H9 (cell line): Measurements from ENCODE around the gene OTOGL. TPM values are rescaled to one million over a fixed set of nuclear protein-coding genes. Genes with fewer than 3 reads are reported as not detected.

Source experiments
- DNase-seq: peaks from one replicate; pipeline ENCODE4 v3.0.0-alpha.2; 2017
- H2AFZ ChIP-seq: one replicate; pipeline ENCODE4 v1.6.1; 2013; ENCODE audit warnings: mild to moderate bottlenecking, low read length, control low read depth, moderate library complexity
- H2AK5ac ChIP-seq: 2 replicates; pipeline ENCODE4 v1.6.1; 2013; ENCODE audit warnings: low read length, control low read depth, mixed read lengths; ENCODE audit not compliant: insufficient read length
- H2BK120ac ChIP-seq: one replicate; pipeline ENCODE4 v1.6.1; 2013; ENCODE audit warnings: low read depth, mild to moderate bottlenecking, low read length, control low read depth, inconsistent platforms; ENCODE audit not compliant: poor library complexity, severe bottlenecking
- H2BK12ac ChIP-seq: 2 replicates; pipeline ENCODE4 v1.6.1; 2013; ENCODE audit warnings: low read length, control low read depth, mixed read lengths, low read depth; ENCODE audit not compliant: insufficient read length
- H2BK15ac ChIP-seq: 2 replicates; pipeline ENCODE4 v1.6.1; 2013; ENCODE audit warnings: low read depth, low read length, control low read depth
- H2BK20ac ChIP-seq: one replicate; pipeline ENCODE4 v1.6.1; 2013; ENCODE audit warnings: low read depth, mild to moderate bottlenecking, low read length, control low read depth, inconsistent platforms; ENCODE audit not compliant: poor library complexity, severe bottlenecking
- H2BK5ac ChIP-seq: 2 replicates; pipeline ENCODE4 v1.6.1; 2013; ENCODE audit warnings: low read length, control low read depth, mixed read lengths; ENCODE audit not compliant: insufficient read length
- H3K14ac ChIP-seq: 2 replicates; pipeline ENCODE4 v1.6.1; 2013; ENCODE audit warnings: low read length, control low read depth; ENCODE audit not compliant: insufficient read depth
- H3K18ac ChIP-seq: 2 replicates; pipeline ENCODE4 v1.6.1; 2013; ENCODE audit warnings: low read depth, mild to moderate bottlenecking, mixed read lengths, low read length, control low read depth; ENCODE audit not compliant: insufficient read length
- H3K23ac ChIP-seq: 2 replicates; pipeline ENCODE4 v1.6.1; 2013; ENCODE audit warnings: low read length, control low read depth, mixed read lengths, low read depth; ENCODE audit not compliant: insufficient read length
- H3K23me2 ChIP-seq: 2 replicates; pipeline ENCODE4 v1.6.1; 2013; ENCODE audit warnings: low read depth, mild to moderate bottlenecking, mixed read lengths, low read length, control low read depth; ENCODE audit not compliant: insufficient read length, poor library complexity, severe bottlenecking
- H3K27ac ChIP-seq: 2 replicates; pipeline ENCODE4 v1.5.1; 2013; ENCODE audit warnings: low read length, control low read depth, mixed read lengths, low read depth; ENCODE audit not compliant: insufficient read length
- H3K27me3 ChIP-seq: 2 replicates; pipeline ENCODE4 v1.6.1; 2013; ENCODE audit warnings: low read length, control low read depth, inconsistent platforms; ENCODE audit not compliant: insufficient read depth
- H3K4ac ChIP-seq: 2 replicates; pipeline ENCODE4 v1.6.1; 2013; ENCODE audit warnings: low read depth, mild to moderate bottlenecking, control low read depth, inconsistent platforms, low read length, moderate library complexity
- H3K4me1 ChIP-seq: 2 replicates; pipeline ENCODE4 v1.6.1; 2013; ENCODE audit warnings: low read length, control low read depth, inconsistent platforms; ENCODE audit not compliant: insufficient read depth
- H3K4me2 ChIP-seq: 2 replicates; pipeline ENCODE4 v1.6.1; 2013; ENCODE audit warnings: low read length, control low read depth, mixed read lengths; ENCODE audit not compliant: insufficient read length, insufficient read depth
- H3K56ac ChIP-seq: 2 replicates; pipeline ENCODE4 v1.6.1; 2013; ENCODE audit warnings: low read depth, mild to moderate bottlenecking, mixed read lengths, low read length, control low read depth; ENCODE audit not compliant: insufficient read length
- H3K79me1 ChIP-seq: 2 replicates; pipeline ENCODE4 v1.6.1; 2013; ENCODE audit warnings: low read depth, mild to moderate bottlenecking, moderate library complexity, low read length, control low read depth, inconsistent platforms; ENCODE audit not compliant: insufficient read depth, poor library complexity, severe bottlenecking
- H3K79me2 ChIP-seq: 2 replicates; pipeline ENCODE4 v1.6.1; 2013; ENCODE audit warnings: low read length, control low read depth, inconsistent platforms; ENCODE audit not compliant: insufficient read depth
- H3K9ac ChIP-seq: 2 replicates; pipeline ENCODE4 v1.6.1; 2013; ENCODE audit warnings: low read length, control low read depth, mixed read lengths; ENCODE audit not compliant: insufficient read length; ENCODE audit errors: extremely low read depth
- H3K9me3 ChIP-seq: one replicate; pipeline ENCODE4 v1.6.1; 2013; ENCODE audit warnings: low read depth, low read length, inconsistent platforms; ENCODE audit not compliant: control insufficient read depth
- H3T11ph ChIP-seq: one replicate; pipeline ENCODE4 v1.6.1; 2013; ENCODE audit warnings: mild to moderate bottlenecking, low read length, control low read depth, inconsistent platforms
- H4K20me1 ChIP-seq: one replicate; pipeline ENCODE4 v1.6.1; 2013; ENCODE audit not compliant: control insufficient read depth, insufficient read length, insufficient read depth
- H4K5ac ChIP-seq: 2 replicates; pipeline ENCODE4 v1.6.1; 2013; ENCODE audit warnings: low read depth, mild to moderate bottlenecking, mixed read lengths, low read length, control low read depth; ENCODE audit not compliant: insufficient read length
- H4K8ac ChIP-seq: replicated peaks from 2 replicates; pipeline ENCODE4 v1.6.1; 2013; ENCODE audit warnings: low read length, control low read depth, mixed read lengths, low read depth; ENCODE audit not compliant: insufficient read length
- H4K91ac ChIP-seq: 2 replicates; pipeline ENCODE4 v1.6.1; 2013; ENCODE audit warnings: low read depth, mild to moderate bottlenecking, moderate library complexity, mixed read lengths, low read length, control low read depth; ENCODE audit not compliant: insufficient read length
- H3K27ac Mint-ChIP-seq, 3 experiments: 2 replicates in 2 of 3; 3 replicates in 1 of 3; pipeline ENCODE4 v1.8.0; 2020 to 2021; ENCODE audit warnings: mixed read lengths in 3 of 3, mild to moderate bottlenecking in 1 of 3, moderate library complexity in 1 of 3
- H3K27me3 Mint-ChIP-seq: 2 replicates; pipeline ENCODE4 v1.8.0; 2021; ENCODE audit warnings: low read depth, mild to moderate bottlenecking, moderate library complexity, mixed read lengths
- H3K36me3 Mint-ChIP-seq, 3 experiments: 2 replicates in 2 of 3; 3 replicates in 1 of 3; pipeline ENCODE4 v1.8.0; 2020 to 2021; ENCODE audit warnings: low read depth in 3 of 3, mixed read lengths in 3 of 3; ENCODE audit not compliant: insufficient read depth in 1 of 3
- H3K4me1 Mint-ChIP-seq, 2 experiments: 2 replicates each; pipeline ENCODE4 v1.8.0; 2020; ENCODE audit warnings: mixed read lengths in 2 of 2
- H3K4me3 Mint-ChIP-seq, 2 experiments: 2 replicates in 1 of 2; 3 replicates in 1 of 2; pipeline ENCODE4 v1.8.0; 2020 to 2021; ENCODE audit warnings: mild to moderate bottlenecking in 2 of 2, mixed read lengths in 2 of 2, moderate library complexity in 1 of 2
- H3K9me3 Mint-ChIP-seq, 2 experiments: 2 replicates in 1 of 2; 3 replicates in 1 of 2; pipeline ENCODE4 v1.8.0; 2020; ENCODE audit warnings: mild to moderate bottlenecking in 2 of 2, mixed read lengths in 2 of 2, moderate library complexity in 1 of 2
- CTCF ChIP-seq: fragments of 200-600 bp; sonication (generic); conservative IDR thresholded peaks from 3 replicates; pipeline ENCODE4 v1.8.0; 2021; ENCODE audit warnings: antibody characterized with exemption, mild to moderate bottlenecking
- WGBS: extraction: QIAGEN DNeasy Blood & Tissue Kit; methylation state at CpG from one replicate; pipeline ENCODE4 v1.1.7; 2013; ENCODE audit warnings: missing lambda C conversion rate, low lambda C conversion rate, mixed read lengths; ENCODE audit not compliant: insufficient read length; ENCODE audit errors: extremely low coverage; 5-methylcytosine and 5-hydroxymethylcytosine counted together
- total RNA-seq: library from RNA; stranded (reverse); gene quantifications from 2 replicates; pipeline ENCODE4 v1.2.1, GENCODE V29; 2021

The OTOGL gene
- total RNA-seq, 1 experiment from 2014 or later: 0.11 TPM

DNA sequence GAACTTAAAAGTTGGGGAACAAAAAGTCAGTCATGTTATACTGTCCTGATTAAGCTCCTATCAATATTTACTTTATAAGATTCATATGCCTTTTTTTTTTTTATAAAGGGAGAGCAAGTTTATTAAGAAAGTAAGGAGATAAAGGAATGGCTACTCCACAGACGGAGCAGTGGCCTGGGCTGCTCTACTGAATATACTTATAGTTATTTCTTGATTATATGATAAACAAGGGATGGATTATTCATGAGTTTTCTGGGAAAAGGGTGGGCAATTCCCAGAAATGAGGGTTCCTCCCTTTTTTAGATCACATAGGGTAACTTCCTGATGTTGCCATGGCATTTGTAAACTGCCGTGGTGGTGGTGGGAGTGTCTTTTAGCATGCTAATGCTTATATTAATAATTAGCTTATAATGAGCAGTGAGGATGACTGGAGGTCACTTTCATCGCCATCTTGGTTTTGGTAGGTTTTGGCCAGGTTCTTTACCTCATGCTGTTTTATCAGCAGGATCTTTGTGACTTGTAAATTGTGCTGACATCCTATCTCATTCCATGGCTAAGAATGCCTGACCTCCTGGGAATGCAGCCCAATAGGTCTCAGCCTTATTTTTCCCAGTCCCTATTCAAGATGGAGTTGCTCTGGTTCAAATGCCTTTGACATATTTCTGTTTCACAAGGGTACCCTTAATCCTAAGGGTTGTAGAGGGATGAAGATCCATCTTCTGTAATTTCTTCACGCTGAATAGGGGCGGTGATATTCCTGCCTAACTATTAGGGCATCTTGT lies 73.9 kb downstream of the OTOGL start:
- peak; percentile 48 for DNase-seq
- H3K4me1 ChIP-seq: no peaks in the 10 kb centered on the region
- no peaks in the 10 kb centered on the region for H3K27me3 ChIP-seq

More for the DNA sequence above, 73.9 kb downstream of the OTOGL start:
- no peak overlapping the region for H4K5ac ChIP-seq
- peaks cover 9 to 13% of the 10 kb centered on the region in 2 experiments for H3K4me1 Mint-ChIP-seq
- no peak overlapping the region for H2BK5ac ChIP-seq
- H3K4me2 ChIP-seq: no peak overlapping the region
- no peaks in the 10 kb centered on the region; a peak in 1 of 5 replicates for H3K9me3 Mint-ChIP-seq
- no peak overlapping the region for H2BK15ac ChIP-seq
- H2BK20ac ChIP-seq: no peak overlapping the region
- no peak for TF ChIP-seq CTCF
- no peak overlapping the region for H4K8ac ChIP-seq
- no peak overlapping the region for H3K9ac ChIP-seq
- no peaks in the 10 kb centered on the region; a peak in 1 of 7 replicates for H3K36me3 Mint-ChIP-seq
- no peak overlapping the region for H3K56ac ChIP-seq
- H3K79me2 ChIP-seq: no peaks in the 10 kb centered on the region
- no peaks in the 10 kb centered on the region for H3K9me3 ChIP-seq
- WGBS: no CpG with 5 or more reads among the region's 5 CpGs
- no peak overlapping the region for H3K14ac ChIP-seq
- H4K20me1 ChIP-seq: no peaks in the 10 kb centered on the region
- H3K27ac ChIP-seq: no peak overlapping the region
- H3K23ac ChIP-seq: no peak overlapping the region
- H3K23me2 ChIP-seq: no peaks in the 10 kb centered on the region
- H2BK120ac ChIP-seq: no peak overlapping the region
- H3K27ac Mint-ChIP-seq: peak overlapping the region in 2 of 3 experiments; percentile 2 to 54; a peak in 2 of 7 replicates
- H3K4me3 Mint-ChIP-seq: no peak overlapping the region
- H2BK12ac ChIP-seq: no peak overlapping the region
- H4K91ac ChIP-seq: no peak overlapping the region
- H3K79me1 ChIP-seq: no peaks in the 10 kb centered on the region
- H3T11ph ChIP-seq: no peak overlapping the region
- no peak overlapping the region for H2AFZ ChIP-seq
- H3K18ac ChIP-seq: no peak overlapping the region
- H3K4ac ChIP-seq: no peak overlapping the region
- no peak overlapping the region for H2AK5ac ChIP-seq
- no peaks in the 10 kb centered on the region for H3K27me3 Mint-ChIP-seq
